Left ventricle myocardium inferior (tissue), 1 donor: Measurements from ENCODE around the gene TTC31. TPM values are rescaled to one million over a fixed set of nuclear protein-coding genes. Genes with fewer than 3 reads are reported as not detected.

ENCODE experiments used
- DNase-seq: peaks from one replicate; pipeline ENCODE4 v3.0.0-alpha.2; 2020
- H3K27ac ChIP-seq: fragments of 200-600 bp; replicated peaks from 2 replicates; pipeline ENCODE4 v1.8.0; 2021
- H3K27me3 ChIP-seq: fragments of 200-600 bp; 2 replicates; pipeline ENCODE4 v1.8.0; 2021; ENCODE audit warnings: low read depth
- H3K36me3 ChIP-seq: fragments of 200-600 bp; 2 replicates; pipeline ENCODE4 v1.8.0; 2021
- H3K4me1 ChIP-seq: fragments of 200-600 bp; 2 replicates; pipeline ENCODE4 v1.8.0; 2021
- H3K4me3 ChIP-seq: fragments of 200-600 bp; 2 replicates; pipeline ENCODE4 v1.8.0; 2021; ENCODE audit warnings: mild to moderate bottlenecking, moderate library complexity
- H3K9me3 ChIP-seq: fragments of 200-600 bp; replicated peaks from 2 replicates; pipeline ENCODE4 v1.8.0; 2021
- CTCF ChIP-seq: fragments of 200-600 bp; IDR thresholded peaks from 2 replicates; pipeline ENCODE4 v1.8.0; 2021; ENCODE audit warnings: antibody characterized with exemption, mild to moderate bottlenecking, borderline replicate concordance
- intact Hi-C: fragments of 100-400 bp; cut with micrococcal nuclease; formaldehyde crosslinking; loops from one replicate; pipeline ENCODE4 v1.11.0; 2022
- total RNA-seq: library from RNA; stranded (reverse); fragmentation: NEBNext Ultra II Directional; extraction: Animal tissue kit (Norgen Biotek cat#: 25700); gene quantifications from one replicate; pipeline ENCODE4 v1.2.1, GENCODE V29; 2021
- donor health status: DM: no; HTN: yes; CAD: no; lungs with severe emphysema.

TTC31 gene
- total RNA-seq, 1 donor from 2014 or later: 9.5 TPM

- Histone ChIP-seq H3K27ac (no peak overlapping the region), H3K9me3 (no peaks in the 10 kb centered on the region), H3K4me1 (no peaks in the 10 kb centered on the region), H3K36me3 (peaks cover 76% of the 10 kb centered on the region), H3K27me3 (no peaks in the 10 kb centered on the region), H3K4me3 (no peak overlapping the region)
- TF ChIP-seq CTCF: no peak
- intact Hi-C loops: loop anchor here (10.0 kb wide), 1 partner anchor 55 kb away; no protein-coding TSS in a partner anchor
- no peak for DNase-seq
These were observed 7.0 kb downstream of the TTC31 start for GRCh38 chr2:74489906-74490305.

- no peak for TF ChIP-seq CTCF
- no peak for DNase-seq
- intact Hi-C loops: no loop called here
- peaks cover 3% of the 10 kb centered on the region for H3K27me3 ChIP-seq
- peaks cover 58% of the 10 kb centered on the region for H3K36me3 ChIP-seq
- no peak overlapping the region for H3K27ac ChIP-seq
- H3K4me3 ChIP-seq: no peak overlapping the region
- no peaks in the 10 kb centered on the region for H3K9me3 ChIP-seq
- H3K4me1 ChIP-seq: no peaks in the 10 kb centered on the region
These were observed 9.0 kb downstream of the TTC31 start for GRCh38 chr2:74491648-74492544.

- no peak overlapping the region for H3K27ac ChIP-seq
- TF ChIP-seq CTCF: no peak
- peaks cover 13% of the 10 kb centered on the region for H3K4me1 ChIP-seq
- H3K4me3 ChIP-seq: no peak overlapping the region
- H3K27me3 ChIP-seq: peaks cover 20% of the 10 kb centered on the region
- no peaks in the 10 kb centered on the region for H3K9me3 ChIP-seq
- intact Hi-C loops: no loop called here
- DNase-seq: no peak
- H3K36me3 ChIP-seq: peaks cover 48% of the 10 kb centered on the region
These were observed 10.7 kb downstream of the TTC31 start for GRCh38 chr2:74493546-74493945.

GRCh38 chr2:74495440-74495839 is 12.6 kb downstream of the TTC31 start:
- no peak for DNase-seq
- intact Hi-C loops: no loop called here
- Histone ChIP-seq H3K27me3 (peaks cover 39% of the 10 kb centered on the region), H3K27ac (no peak overlapping the region), H3K36me3 (peaks cover 36% of the 10 kb centered on the region), H3K4me3 (no peak overlapping the region), H3K9me3 (no peaks in the 10 kb centered on the region), H3K4me1 (peaks cover 29% of the 10 kb centered on the region)
- TF ChIP-seq CTCF: no peak

- H3K27me3 ChIP-seq: peaks cover 56% of the 10 kb centered on the region
These were observed 14.3 kb downstream of the TTC31 start for GRCh38 chr2:74496997-74497776.

More at GRCh38 chr2:74496997-74497776, 14.3 kb downstream of the TTC31 start:
- H3K36me3 ChIP-seq: peaks cover 18% of the 10 kb centered on the region
- TF ChIP-seq CTCF: no peak
- intact Hi-C loops: no loop called here
- peaks cover 32% of the 10 kb centered on the region for H3K4me1 ChIP-seq
- no peak overlapping the region for H3K27ac ChIP-seq
- H3K9me3 ChIP-seq: no peaks in the 10 kb centered on the region
- DNase-seq: no peak
- H3K4me3 ChIP-seq: peak overlapping the region; percentile 50
